Activated T-helper 1 cell treated with anti-CD3 and anti-CD28 coated beads, Interleukin-12 subunit alpha, Interleukin-12 subunit beta, Interleukin-2, Interleukin-4 antibody, amounts not matched to agents 30 ng/mL and 10 ng/mL and 1 ng/mL, durations not matched to agents 14 hours and 24 hours and 36 hours (primary cell): Measurements from ENCODE around the gene AFF4. TPM values are rescaled to one million over a fixed set of nuclear protein-coding genes. Genes with fewer than 3 reads are reported as not detected.
"Not testable (repeated sequence)": the region's sequence is repeated elsewhere in the genome, so short reads cannot be mapped to it uniquely, and the experiment has no call there.

Experiments used
- DNase-seq: peaks from one replicate; pipeline ENCODE4 v3.0.0; 2021; ENCODE audit warnings: low spot score
- H3K27ac Mint-ChIP-seq: one replicate; pipeline ENCODE4 v1.8.0; 2021; ENCODE audit warnings: mild to moderate bottlenecking, mixed read lengths
- H3K27me3 Mint-ChIP-seq: one replicate; pipeline ENCODE4 v1.8.0; 2022; ENCODE audit warnings: mild to moderate bottlenecking, moderate library complexity, mixed read lengths; ENCODE audit not compliant: insufficient read depth
- H3K36me3 Mint-ChIP-seq: one replicate; pipeline ENCODE4 v1.8.0; 2021; ENCODE audit warnings: low read depth, mixed read lengths
- H3K4me1 Mint-ChIP-seq: one replicate; pipeline ENCODE4 v1.8.0; 2021; ENCODE audit warnings: low read depth, mixed read lengths
- H3K4me3 Mint-ChIP-seq: one replicate; pipeline ENCODE4 v1.8.0; 2021; ENCODE audit warnings: mild to moderate bottlenecking, moderate library complexity, mixed read lengths
- H3K9me3 Mint-ChIP-seq: one replicate; pipeline ENCODE4 v1.8.0; 2021; ENCODE audit warnings: mixed read lengths
- intact Hi-C: fragments of 100-400 bp; cut with micrococcal nuclease; formaldehyde crosslinking; loops from one replicate; pipeline ENCODE4 v1.15.1; 2024
- total RNA-seq: library from RNA; stranded (reverse); gene quantifications from 2 replicates; pipeline ENCODE4 v1.2.3, GENCODE V29; 2022

The AFF4 gene
- total RNA-seq, 1 donor from 2014 or later: 40.9 TPM

- not testable (repeated sequence) for H3K27me3 Mint-ChIP-seq, H3K36me3 Mint-ChIP-seq, DNase-seq
Observed at GRCh38 chr5:132854992-132855391, 108.4 kb downstream of the AFF4 start.

GRCh38 chr5:132854301-132854700, 109.1 kb downstream of the AFF4 start:
- intact Hi-C loops: no loop called here
- H3K36me3 Mint-ChIP-seq: no peaks in the 10 kb centered on the region
- no peak overlapping the region for H3K27ac Mint-ChIP-seq
- no peaks in the 10 kb centered on the region for H3K9me3 Mint-ChIP-seq
- no peak overlapping the region for H3K4me3 Mint-ChIP-seq
- no peaks in the 10 kb centered on the region for H3K4me1 Mint-ChIP-seq
- H3K27me3 Mint-ChIP-seq: peaks cover 6% of the 10 kb centered on the region
- DNase-seq: no peak

More at GRCh38 chr5:132854992-132855391, 108.4 kb downstream of the AFF4 start:
- H3K27ac Mint-ChIP-seq, H3K4me1 Mint-ChIP-seq, intact Hi-C loops, H3K9me3 Mint-ChIP-seq, H3K4me3 Mint-ChIP-seq: not testable (repeated sequence)

DNA sequence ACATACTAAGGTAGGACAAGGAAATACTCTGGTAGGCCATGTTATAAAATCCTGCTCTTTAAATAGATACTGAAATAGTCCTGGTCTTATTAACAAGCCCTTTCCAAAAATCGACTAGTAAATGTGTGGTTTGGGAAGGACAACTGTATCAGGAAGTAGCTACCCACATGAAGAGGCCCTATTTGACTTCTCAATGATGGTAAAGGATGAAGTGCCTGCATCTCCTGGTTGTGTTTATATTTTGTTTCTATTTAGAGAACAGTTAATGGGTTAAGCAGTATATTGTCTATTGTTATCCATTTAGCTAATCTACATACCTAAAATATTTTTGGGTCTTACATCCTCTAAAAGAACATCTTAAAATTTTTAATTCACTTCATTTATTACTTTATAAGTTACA, 109.6 kb downstream of the AFF4 start:
- Mint-ChIP-seq H3K9me3 (no peaks in the 10 kb centered on the region), H3K27ac (no peak overlapping the region), H3K4me3 (no peak overlapping the region), H3K36me3 (no peaks in the 10 kb centered on the region), H3K4me1 (no peaks in the 10 kb centered on the region), H3K27me3 (peaks cover 6% of the 10 kb centered on the region)
- DNase-seq: no peak
- intact Hi-C loops: no loop called here

DNA sequence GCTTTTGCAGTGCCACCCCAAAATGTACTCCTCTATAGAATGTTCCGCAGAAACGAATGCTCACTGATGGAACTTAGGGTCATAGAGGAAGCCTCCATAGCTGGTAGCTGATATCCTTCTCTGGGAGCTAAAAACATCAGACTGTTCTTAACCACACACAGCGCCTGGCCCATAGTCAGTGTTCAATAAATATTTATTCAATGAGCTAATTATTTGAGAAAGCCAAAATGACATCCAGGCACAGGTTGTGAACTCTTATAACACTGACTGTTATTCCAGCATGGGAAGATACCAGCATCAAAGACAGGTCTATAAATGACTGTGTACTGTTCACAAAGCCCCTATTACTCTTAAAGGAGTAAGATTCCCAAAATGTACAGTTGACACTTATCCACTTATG, 110.1 kb downstream of the AFF4 start:
- peaks cover 6% of the 10 kb centered on the region for H3K27me3 Mint-ChIP-seq
- no peak for DNase-seq
- no peaks in the 10 kb centered on the region for H3K36me3 Mint-ChIP-seq
- H3K9me3 Mint-ChIP-seq: no peaks in the 10 kb centered on the region
- H3K27ac Mint-ChIP-seq: no peak overlapping the region
- intact Hi-C loops: no loop called here
- H3K4me1 Mint-ChIP-seq: no peaks in the 10 kb centered on the region
- no peak overlapping the region for H3K4me3 Mint-ChIP-seq

GRCh38 chr5:132850066-132850465, 113.4 kb downstream of the AFF4 start:
- Mint-ChIP-seq H3K36me3 (no peaks in the 10 kb centered on the region), H3K9me3 (no peaks in the 10 kb centered on the region), H3K4me1 (no peaks in the 10 kb centered on the region), H3K27me3 (peaks cover 7% of the 10 kb centered on the region), H3K4me3 (no peak overlapping the region), H3K27ac (no peak overlapping the region)
- intact Hi-C loops: no loop called here
- DNase-seq: no peak

DNA sequence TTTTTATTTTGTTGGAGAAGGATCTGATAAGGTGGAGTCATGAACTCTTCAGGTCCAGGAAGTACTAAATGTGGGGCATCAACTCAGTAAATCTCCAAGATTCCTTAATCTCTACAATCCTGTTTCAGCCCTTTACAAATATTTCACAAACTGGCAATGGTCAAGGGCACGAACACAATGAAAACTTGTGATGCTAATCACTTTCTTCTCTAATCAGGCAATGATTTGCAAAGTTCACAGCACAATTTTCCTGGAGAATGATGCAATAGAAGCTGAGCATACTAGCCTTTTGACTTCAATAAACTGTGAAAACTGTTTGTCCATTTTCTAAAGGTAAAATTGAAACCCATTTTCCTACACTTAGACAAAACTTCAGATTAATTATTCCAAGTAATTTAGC, 114.1 kb downstream of the AFF4 start:
- DNase-seq: no peak
- Mint-ChIP-seq H3K4me1 (no peaks in the 10 kb centered on the region), H3K36me3 (no peaks in the 10 kb centered on the region), H3K4me3 (no peak overlapping the region), H3K27me3 (peaks cover 7% of the 10 kb centered on the region), H3K9me3 (no peaks in the 10 kb centered on the region), H3K27ac (no peak overlapping the region)
- intact Hi-C loops: no loop called here

- Mint-ChIP-seq H3K36me3 (no peaks in the 10 kb centered on the region), H3K4me1 (no peaks in the 10 kb centered on the region), H3K9me3 (no peaks in the 10 kb centered on the region), H3K27ac (no peak overlapping the region), H3K27me3 (peaks cover 7% of the 10 kb centered on the region), H3K4me3 (no peak overlapping the region)
- no peak for DNase-seq
- intact Hi-C loops: no loop called here
Observed at GRCh38 chr5:132848270-132848669, 115.2 kb downstream of the AFF4 start.

GRCh38 chr5:132841305-132841704, 122.1 kb downstream of the AFF4 start:
- H3K36me3 Mint-ChIP-seq: no peaks in the 10 kb centered on the region
- intact Hi-C loops: no loop called here
- DNase-seq: no peak
- H3K27me3 Mint-ChIP-seq: peaks cover 2% of the 10 kb centered on the region
- H3K4me1 Mint-ChIP-seq: no peaks in the 10 kb centered on the region
- no peak overlapping the region for H3K4me3 Mint-ChIP-seq
- no peak overlapping the region for H3K27ac Mint-ChIP-seq
- no peaks in the 10 kb centered on the region for H3K9me3 Mint-ChIP-seq

GRCh38 chr5:132840896-132841295, 122.5 kb downstream of the AFF4 start:
- Mint-ChIP-seq H3K36me3 (no peaks in the 10 kb centered on the region), H3K9me3 (no peaks in the 10 kb centered on the region), H3K4me1 (no peaks in the 10 kb centered on the region), H3K27me3 (no peaks in the 10 kb centered on the region), H3K4me3 (no peak overlapping the region), H3K27ac (no peak overlapping the region)
- intact Hi-C loops: no loop called here
- no peak for DNase-seq

- intact Hi-C loops: no loop called here
- Mint-ChIP-seq H3K9me3 (no peaks in the 10 kb centered on the region), H3K27me3 (no peaks in the 10 kb centered on the region), H3K36me3 (no peaks in the 10 kb centered on the region), H3K27ac (no peak overlapping the region), H3K4me1 (no peaks in the 10 kb centered on the region), H3K4me3 (no peak overlapping the region)
- no peak for DNase-seq
Observed at GRCh38 chr5:132840313-132840712, 123.1 kb downstream of the AFF4 start.

- Mint-ChIP-seq H3K27me3 (no peaks in the 10 kb centered on the region), H3K4me1 (no peaks in the 10 kb centered on the region), H3K27ac (no peak overlapping the region), H3K36me3 (no peaks in the 10 kb centered on the region), H3K4me3 (no peak overlapping the region), H3K9me3 (no peaks in the 10 kb centered on the region)
- DNase-seq: no peak
- intact Hi-C loops: no loop called here
Observed at GRCh38 chr5:132839426-132840301, 123.8 kb downstream of the AFF4 start.

GRCh38 chr5:132838516-132839282, 124.7 kb downstream of the AFF4 start:
- Mint-ChIP-seq H3K4me3 (no peak overlapping the region), H3K27ac (no peak overlapping the region)

GRCh38 chr5:132837868-132838267, 125.6 kb downstream of the AFF4 start:
- Mint-ChIP-seq H3K36me3 (no peaks in the 10 kb centered on the region), H3K9me3 (no peaks in the 10 kb centered on the region), H3K27me3 (peaks cover 6% of the 10 kb centered on the region), H3K27ac (no peak overlapping the region), H3K4me1 (no peaks in the 10 kb centered on the region), H3K4me3 (no peak overlapping the region)
- DNase-seq: no peak
- intact Hi-C loops: no loop called here

More at GRCh38 chr5:132838516-132839282, 124.7 kb downstream of the AFF4 start:
- intact Hi-C loops: no loop called here
- no peaks in the 10 kb centered on the region for H3K36me3 Mint-ChIP-seq
- DNase-seq: no peak
- no peaks in the 10 kb centered on the region for H3K9me3 Mint-ChIP-seq
- H3K4me1 Mint-ChIP-seq: no peaks in the 10 kb centered on the region
- H3K27me3 Mint-ChIP-seq: no peaks in the 10 kb centered on the region
